PC-3 (cell line): ENCODE measurements around the gene UBE2H. TPM values are rescaled to one million over a fixed set of nuclear protein-coding genes. Genes with fewer than 3 reads are reported as not detected.

Experiments used
- ATAC-seq: fragments of 200-7000 bp; cut with Tn5 transposase; 2 replicates; pipeline ENCODE4 v1.9.1; 2020; ENCODE audit warnings: mild to moderate bottlenecking, moderate library complexity
- BruUV-seq: library from RNA; stranded (reverse); fragments of 400-500 nt; replicated peaks from 2 replicates; lab custom pipeline; 2021; lab: Mats Ljungman, UMichigan
- CTCF ChIA-PET: fragments of 300-600 bp; sonication (Branson Sonifier 250); formaldehyde crosslinking; loops from one replicate; lab custom pipeline; 2022; ENCODE audit warnings: antibody characterized with exemption; lab: Charles Lee
- POLR2A ChIA-PET: fragments of 300-600 bp; sonication (Branson Sonifier 250); formaldehyde crosslinking; loops from one replicate; lab custom pipeline; 2022; ENCODE audit warnings: antibody characterized with exemption; ENCODE audit not compliant: unreplicated experiment; lab: Charles Lee
- DNase-seq: peaks from one replicate; pipeline ENCODE4 v3.0.0-alpha.2; 2015
- H2AFZ ChIP-seq: fragments of 300-600 bp; sonication (generic); 2 replicates; pipeline ENCODE4 v1.6.0; 2016; ENCODE audit warnings: antibody characterized with exemption, low read length
- H3F3A ChIP-seq: fragments of 300-600 bp; sonication (generic); one replicate; pipeline ENCODE4 v1.6.0; 2017; ENCODE audit warnings: antibody characterized with exemption, low read length, control low read depth, mild to moderate bottlenecking; ENCODE audit not compliant: unreplicated experiment
- H3K27ac ChIP-seq: fragments of 300-600 bp; sonication (generic); 2 replicates; pipeline ENCODE4 v1.5.1; 2016; ENCODE audit warnings: mild to moderate bottlenecking, low read length
- H3K27me3 ChIP-seq: fragments of 300-600 bp; sonication (generic); 2 replicates; pipeline ENCODE4 v1.6.1; 2016; ENCODE audit warnings: low read length, mixed read lengths
- H3K36me3 ChIP-seq: fragments of 300-600 bp; sonication (generic); 2 replicates; pipeline ENCODE4 v1.6.1; 2016; ENCODE audit warnings: low read depth, mixed run types, low read length, mixed read lengths
- H3K4me1 ChIP-seq: fragments of 300-600 bp; sonication (generic); 2 replicates; pipeline ENCODE4 v1.5.1; 2016; ENCODE audit warnings: low read length; ENCODE audit not compliant: insufficient read depth
- H3K4me2 ChIP-seq: fragments of 300-600 bp; sonication (generic); 2 replicates; pipeline ENCODE4 v1.6.0; 2016; ENCODE audit warnings: low read length
- H3K4me3 ChIP-seq: fragments of 300-600 bp; sonication (generic); 2 replicates; pipeline ENCODE4 v1.5.1; 2016; ENCODE audit warnings: mild to moderate bottlenecking, low read length, mixed read lengths
- H3K79me2 ChIP-seq: fragments of 300-600 bp; sonication (generic); 2 replicates; pipeline ENCODE4 v1.6.1; 2017; ENCODE audit warnings: low read length, mixed read lengths
- H3K9ac ChIP-seq: fragments of 300-600 bp; sonication (generic); 2 replicates; pipeline ENCODE4 v1.6.0; 2016; ENCODE audit warnings: mild to moderate bottlenecking, low read length
- H3K9me2 ChIP-seq: fragments of 300-600 bp; sonication (generic); replicated peaks from 2 replicates; pipeline ENCODE4 v1.6.1; 2016; ENCODE audit warnings: mixed run types, low read length, mixed read lengths
- H3K9me3 ChIP-seq: fragments of 300-600 bp; sonication (generic); 2 replicates; pipeline ENCODE4 v1.6.1; 2016; ENCODE audit warnings: low read length, mixed read lengths
- H4K20me1 ChIP-seq: fragments of 300-600 bp; sonication (generic); 2 replicates; pipeline ENCODE4 v1.6.1; 2016; ENCODE audit warnings: low read length, mixed read lengths
- CTCF ChIP-seq: fragments of 300-600 bp; sonication (generic); conservative IDR thresholded peaks from 2 replicates; pipeline ENCODE4 v1.5.1; 2017; ENCODE audit warnings: antibody characterized with exemption, low read depth, mild to moderate bottlenecking, low read length
- EZH2 ChIP-seq: fragments of 300-600 bp; sonication (generic); IDR thresholded peaks from one replicate; pipeline ENCODE4 v1.6.1; 2017; ENCODE audit warnings: antibody characterized with exemption, mild to moderate bottlenecking, low read length; ENCODE audit not compliant: unreplicated experiment
- EZH2phosphoT487 ChIP-seq: fragments of 300-600 bp; sonication (generic); IDR thresholded peaks from 2 replicates; pipeline ENCODE4 v1.6.1; 2018; ENCODE audit warnings: mild to moderate bottlenecking, antibody characterized with exemption, low read length, borderline replicate concordance
- intact Hi-C: fragments of 100-400 bp; cut with micrococcal nuclease; formaldehyde crosslinking; loops from 2 replicates; pipeline ENCODE4 v1.9.0; 2023
- total RNA-seq: library from RNA; depleted of rRNA; stranded (reverse); fragments of >200 nt; gene quantifications from 2 replicates; pipeline ENCODE4 v1.2.3, GENCODE V29; 2014

The UBE2H gene
- total RNA-seq, 1 experiment from 2014 or later = 62.5 TPM

- peaks cover 54% of the 10 kb centered on the region for H3K79me2 ChIP-seq
- H2AFZ ChIP-seq = no peak overlapping the region
- no peaks in the 10 kb centered on the region for H3K36me3 ChIP-seq
- DNase-seq = no peak
- no peak for ATAC-seq
- ChIA-PET CTCF (no interaction called here), POLR2A (no interaction called here)
- H3K9me3 ChIP-seq = no peaks in the 10 kb centered on the region
- no TSS peak for BruUV-seq
- H3K27ac ChIP-seq = no peak overlapping the region
- TF ChIP-seq EZH2phosphoT487 = no peak
- no peak for TF ChIP-seq CTCF
- no peak for TF ChIP-seq EZH2
- no peak overlapping the region for H3K4me3 ChIP-seq
- H3K9me2 ChIP-seq = no peaks in the 10 kb centered on the region
- H3K9ac ChIP-seq = no peak overlapping the region
- H3F3A ChIP-seq = no peaks in the 10 kb centered on the region
- H3K4me1 ChIP-seq = no peaks in the 10 kb centered on the region
- intact Hi-C loops = no loop called here
- H4K20me1 ChIP-seq = 0 out of 2 replicates have a peak, but pooled peaks cover 4% of the 10 kb centered on the region
- H3K27me3 ChIP-seq = no peaks in the 10 kb centered on the region
- H3K4me2 ChIP-seq = no peak overlapping the region
Observed at GRCh38 chr7:129917934-129918333, 34.8 kb downstream of the UBE2H start.

- CTCF ChIA-PET = no interaction called here
- no peak overlapping the region for H3K27ac ChIP-seq
- H3K4me3 ChIP-seq = no peak overlapping the region
Observed at GRCh38 chr7:129914536-129915272, 38.1 kb downstream of the UBE2H start.

More at GRCh38 chr7:129914536-129915272, 38.1 kb downstream of the UBE2H start:
- intact Hi-C loops = loop anchor here (5.0 kb wide), 1 partner anchor 37 kb away; no protein-coding TSS in a partner anchor
- POLR2A ChIA-PET = interaction anchor here (0.5 kb wide), 1 partner anchor 15 kb away, joined by 6 read pairs; no protein-coding TSS in a partner anchor
- H3K36me3 ChIP-seq = no peaks in the 10 kb centered on the region
- H4K20me1 ChIP-seq = 0 out of 2 replicates have a peak, but pooled peaks cover 4% of the 10 kb centered on the region
- TF ChIP-seq CTCF = no peak
- TF ChIP-seq EZH2 = no peak
- no peak overlapping the region for H3K4me2 ChIP-seq
- H3K9me2 ChIP-seq = no peaks in the 10 kb centered on the region
- H3K9me3 ChIP-seq = no peaks in the 10 kb centered on the region
- H3F3A ChIP-seq = no peaks in the 10 kb centered on the region
- H3K79me2 ChIP-seq = peaks cover 68% of the 10 kb centered on the region
- H3K4me1 ChIP-seq = peaks cover 19% of the 10 kb centered on the region
- no peaks in the 10 kb centered on the region for H3K27me3 ChIP-seq
- DNase-seq (no peak), ATAC-seq (peak; percentile 17; the same call in 1 of the 2 replicates)
- BruUV-seq = no TSS peak
- H2AFZ ChIP-seq = no peak overlapping the region
- no peak overlapping the region for H3K9ac ChIP-seq
